C4-2B (cell line): ENCODE results near the gene NFXL1.
A peak's percentile ranks its signal among the peaks of the same experiment; 100 is the strongest.

Source experiments
- ZFX ChIP-seq: fragments of 450-650 bp; IDR thresholded peaks from 2 replicates; pipeline ENCODE4 v1.6.1; 2017
- TF ChIP-seq, protein P1 (sequence below): fragments of 450-650 bp; conservative IDR thresholded peaks from 2 replicates; pipeline ENCODE4 v1.5.1; 2017; ENCODE audit warnings: mild to moderate bottlenecking

DNA sequence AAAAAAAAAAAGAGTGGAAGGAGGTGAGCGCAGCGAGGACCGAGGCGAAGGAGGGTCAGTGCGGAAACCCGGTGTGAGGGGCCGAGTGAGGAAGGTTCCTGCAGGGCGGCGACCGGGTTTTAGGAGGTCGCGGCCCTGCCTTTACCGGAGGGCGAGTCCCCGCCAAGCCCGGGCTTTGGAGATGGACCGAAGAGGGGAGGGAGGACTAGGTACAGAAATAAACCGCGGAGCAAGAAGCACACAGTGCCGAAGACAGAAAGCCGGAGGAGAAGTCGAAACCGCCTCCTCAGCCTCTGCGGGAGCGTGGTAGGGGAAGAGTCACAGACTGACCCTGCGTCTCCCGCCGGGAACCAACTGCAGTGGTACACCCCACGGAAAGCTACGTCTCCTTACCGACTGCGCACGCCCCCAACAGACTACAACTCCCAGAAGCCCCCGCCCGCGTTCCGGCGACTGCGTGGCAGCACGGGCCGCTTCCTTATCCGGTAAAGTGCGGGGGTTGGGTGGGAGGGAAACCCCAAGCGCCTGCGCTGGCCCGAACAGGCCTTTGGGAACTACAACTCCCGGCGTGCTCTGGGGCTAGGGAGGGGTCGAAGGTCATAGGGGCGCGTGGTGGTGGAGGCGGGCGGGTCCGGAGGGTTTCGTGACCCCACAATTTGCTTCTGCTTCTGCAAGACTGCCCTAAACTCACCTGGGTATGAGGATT is at the start of gene NFXL1:
- TF ChIP-seq, protein P1, sequence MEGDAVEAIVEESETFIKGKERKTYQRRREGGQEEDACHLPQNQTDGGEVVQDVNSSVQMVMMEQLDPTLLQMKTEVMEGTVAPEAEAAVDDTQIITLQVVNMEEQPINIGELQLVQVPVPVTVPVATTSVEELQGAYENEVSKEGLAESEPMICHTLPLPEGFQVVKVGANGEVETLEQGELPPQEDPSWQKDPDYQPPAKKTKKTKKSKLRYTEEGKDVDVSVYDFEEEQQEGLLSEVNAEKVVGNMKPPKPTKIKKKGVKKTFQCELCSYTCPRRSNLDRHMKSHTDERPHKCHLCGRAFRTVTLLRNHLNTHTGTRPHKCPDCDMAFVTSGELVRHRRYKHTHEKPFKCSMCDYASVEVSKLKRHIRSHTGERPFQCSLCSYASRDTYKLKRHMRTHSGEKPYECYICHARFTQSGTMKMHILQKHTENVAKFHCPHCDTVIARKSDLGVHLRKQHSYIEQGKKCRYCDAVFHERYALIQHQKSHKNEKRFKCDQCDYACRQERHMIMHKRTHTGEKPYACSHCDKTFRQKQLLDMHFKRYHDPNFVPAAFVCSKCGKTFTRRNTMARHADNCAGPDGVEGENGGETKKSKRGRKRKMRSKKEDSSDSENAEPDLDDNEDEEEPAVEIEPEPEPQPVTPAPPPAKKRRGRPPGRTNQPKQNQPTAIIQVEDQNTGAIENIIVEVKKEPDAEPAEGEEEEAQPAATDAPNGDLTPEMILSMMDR, result no peak
- peak; percentile 91 for TF ChIP-seq ZFX
